PC-9 (cell line): Measurements from ENCODE around the gene PCP4.

Experiments used
- EZH2 ChIP-seq: fragments of 200-600 bp; sonication (generic); IDR thresholded peaks from 2 replicates; pipeline ENCODE4 v1.8.0; 2017; ENCODE audit warnings: antibody characterized with exemption, low read depth
- TF ChIP-seq, protein P1 (sequence below): fragments of 200-600 bp; sonication (generic); conservative IDR thresholded peaks from 2 replicates; pipeline ENCODE4 v1.6.1; 2017; ENCODE audit warnings: mixed run types, antibody characterized with exemption, mild to moderate bottlenecking, moderate library complexity

DNA sequence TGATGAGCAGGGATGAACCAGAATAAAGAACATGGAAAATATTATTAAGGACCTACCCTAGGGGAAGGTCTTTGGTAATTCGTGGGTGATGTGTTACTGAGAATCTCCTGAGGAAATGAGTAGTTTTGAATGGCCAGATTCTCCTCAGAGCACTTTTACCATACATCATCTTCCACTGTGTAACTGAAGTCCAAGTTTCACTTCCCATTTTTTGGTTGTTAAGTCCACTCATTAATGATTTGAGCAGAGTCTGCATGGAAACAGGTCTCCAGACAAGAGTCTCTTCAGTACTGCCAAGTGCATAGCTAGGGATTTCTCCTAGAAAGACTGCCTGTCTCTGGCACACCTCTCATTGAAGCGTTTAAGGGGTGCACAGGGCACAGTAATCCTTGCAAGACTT is 48.7 kb upstream of the PCP4 start:
- TF ChIP-seq EZH2, result no peak
- TF ChIP-seq, protein P1, sequence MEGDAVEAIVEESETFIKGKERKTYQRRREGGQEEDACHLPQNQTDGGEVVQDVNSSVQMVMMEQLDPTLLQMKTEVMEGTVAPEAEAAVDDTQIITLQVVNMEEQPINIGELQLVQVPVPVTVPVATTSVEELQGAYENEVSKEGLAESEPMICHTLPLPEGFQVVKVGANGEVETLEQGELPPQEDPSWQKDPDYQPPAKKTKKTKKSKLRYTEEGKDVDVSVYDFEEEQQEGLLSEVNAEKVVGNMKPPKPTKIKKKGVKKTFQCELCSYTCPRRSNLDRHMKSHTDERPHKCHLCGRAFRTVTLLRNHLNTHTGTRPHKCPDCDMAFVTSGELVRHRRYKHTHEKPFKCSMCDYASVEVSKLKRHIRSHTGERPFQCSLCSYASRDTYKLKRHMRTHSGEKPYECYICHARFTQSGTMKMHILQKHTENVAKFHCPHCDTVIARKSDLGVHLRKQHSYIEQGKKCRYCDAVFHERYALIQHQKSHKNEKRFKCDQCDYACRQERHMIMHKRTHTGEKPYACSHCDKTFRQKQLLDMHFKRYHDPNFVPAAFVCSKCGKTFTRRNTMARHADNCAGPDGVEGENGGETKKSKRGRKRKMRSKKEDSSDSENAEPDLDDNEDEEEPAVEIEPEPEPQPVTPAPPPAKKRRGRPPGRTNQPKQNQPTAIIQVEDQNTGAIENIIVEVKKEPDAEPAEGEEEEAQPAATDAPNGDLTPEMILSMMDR, result no peak
